H1 (cell line): ENCODE data around the gene HNF1B. TPM values are rescaled to one million over a fixed set of nuclear protein-coding genes. Genes with fewer than 3 reads are reported as not detected.

Experiments
- CTCF ChIA-PET: fragments of 300-600 bp; sonication (Branson Sonifier 250); formaldehyde crosslinking; loops from one replicate; lab custom pipeline; 2021; ENCODE audit not compliant: partially characterized antibody; lab: Charles Lee
- POLR2A ChIA-PET: fragments of 300-600 bp; sonication (Branson Sonifier 250); formaldehyde crosslinking; loops from one replicate; lab custom pipeline; 2021; ENCODE audit warnings: inconsistent platforms; ENCODE audit not compliant: partially characterized antibody; lab: Charles Lee
- DNase-seq, 2 experiments: peaks; one replicate each; pipeline versions ENCODE4 v3.0.0 to v3.0.0-alpha.2; 2010 to 2022; ENCODE audit warnings: low spot score in 2 of 2, low read depth in 1 of 2, mixed read lengths in 1 of 2
- FAIRE-seq: peaks from 2 replicates; lab custom pipeline; 2011; peaks lifted over from hg19 to GRCh38; lab: Jason Lieb, UNC
- H2AFZ ChIP-seq: 2 replicates; pipeline ENCODE4 v1.8.1; 2012; ENCODE audit warnings: low read length, inconsistent platforms
- H2AK5ac ChIP-seq: 2 replicates; pipeline ENCODE4 v1.6.1; 2013; ENCODE audit warnings: low read depth, low read length
- H2BK120ac ChIP-seq: replicated peaks from 2 replicates; pipeline ENCODE3; 2013; ENCODE audit warnings: low read depth, low read length, inconsistent platforms
- H2BK12ac ChIP-seq: 2 replicates; pipeline ENCODE4 v1.6.1; 2013; ENCODE audit warnings: low read depth, low read length
- H2BK15ac ChIP-seq: 2 replicates; pipeline ENCODE4 v1.6.1; 2013; ENCODE audit warnings: low read length
- H2BK20ac ChIP-seq: 2 replicates; pipeline ENCODE4 v1.6.1; 2013; ENCODE audit warnings: low read length
- H2BK5ac ChIP-seq: 2 replicates; pipeline ENCODE4 v1.6.1; 2013; ENCODE audit warnings: low read depth, low read length
- H3K14ac ChIP-seq: 2 replicates; pipeline ENCODE4 v1.6.1; 2013; ENCODE audit warnings: inconsistent platforms; ENCODE audit not compliant: insufficient read length
- H3K18ac ChIP-seq: 2 replicates; pipeline ENCODE4 v1.6.1; 2013; ENCODE audit warnings: low read length; ENCODE audit errors: extremely low read depth
- H3K23ac ChIP-seq: 2 replicates; pipeline ENCODE4 v1.6.1; 2013; ENCODE audit warnings: inconsistent platforms; ENCODE audit not compliant: insufficient read length
- H3K23me2 ChIP-seq: 2 replicates; pipeline ENCODE4 v1.6.1; 2013; ENCODE audit warnings: low read depth, low read length
- H3K27ac ChIP-seq: 2 replicates; pipeline ENCODE4 v1.6.1; 2011; ENCODE audit warnings: low read depth, low read length, inconsistent platforms
- H3K27me3 ChIP-seq, 4 experiments: replicated peaks in 1 of 4; 1 replicate in 1 of 4; 2 replicates in 3 of 4; pipeline versions ENCODE4 v1.6.1 to v1.8.1; 2011 to 2013; ENCODE audit warnings: low read length in 3 of 4, mild to moderate bottlenecking in 3 of 4, inconsistent platforms in 2 of 4, mixed read lengths in 2 of 4, moderate library complexity in 1 of 4; ENCODE audit not compliant: control insufficient read depth in 3 of 4, insufficient read depth in 3 of 4; ENCODE audit errors: extremely low read depth in 1 of 4
- H3K36me3 ChIP-seq, 4 experiments: 2 replicates each; pipeline versions ENCODE4 v1.6.1 to v1.8.1; 2011 to 2013; ENCODE audit warnings: mild to moderate bottlenecking in 4 of 4, low read length in 3 of 4, moderate library complexity in 2 of 4, control low read depth in 1 of 4, inconsistent platforms in 1 of 4; ENCODE audit not compliant: insufficient read depth in 4 of 4, control insufficient read depth in 2 of 4
- H3K4ac ChIP-seq: replicated peaks from 2 replicates; pipeline ENCODE3; 2013; ENCODE audit warnings: low read length, low read depth, mixed read lengths, inconsistent platforms; ENCODE audit not compliant: insufficient read length
- H3K4me1 ChIP-seq, 4 experiments: replicated peaks in 1 of 4; 1 replicate in 1 of 4; 2 replicates in 3 of 4; pipeline versions ENCODE4 v1.6.1 to v1.8.1; 2011 to 2013; ENCODE audit warnings: low read length in 3 of 4, inconsistent platforms in 2 of 4, mixed read lengths in 1 of 4; ENCODE audit not compliant: insufficient read depth in 4 of 4, control insufficient read depth in 3 of 4
- H3K4me2 ChIP-seq, 2 experiments: 2 replicates each; pipeline versions ENCODE4 v1.6.1 to v1.8.1; 2011 to 2013; ENCODE audit warnings: low read depth in 2 of 2, low read length in 2 of 2, control low read depth in 1 of 2, inconsistent platforms in 1 of 2, mild to moderate bottlenecking in 1 of 2; ENCODE audit not compliant: insufficient read depth in 1 of 2
- H3K4me3 ChIP-seq, 4 experiments: fragments of 200-600, 300-600 bp in 1 of 4; sonication (generic), shearing (Covaris generic), sonication (Bioruptor Twin) in 1 of 4; 2 replicates each; pipeline versions ENCODE4 v1.5.1 to v1.8.1; 2011 to 2016; ENCODE audit warnings: low read length in 4 of 4, low read depth in 3 of 4, control low read depth in 2 of 4, inconsistent platforms in 2 of 4, mild to moderate bottlenecking in 2 of 4, mixed read lengths in 1 of 4, moderate library complexity in 1 of 4; ENCODE audit not compliant: insufficient read depth in 2 of 4; ENCODE audit errors: extremely low read depth in 1 of 4
- H3K56ac ChIP-seq: replicated peaks from 2 replicates; pipeline ENCODE3; 2013; ENCODE audit warnings: low read depth, mild to moderate bottlenecking, mixed read lengths, low read length, inconsistent platforms; ENCODE audit not compliant: insufficient read length
- H3K79me1 ChIP-seq: 2 replicates; pipeline ENCODE4 v1.6.1; 2013; ENCODE audit warnings: low read depth, low read length, control low read depth
- H3K79me2 ChIP-seq, 2 experiments: 2 replicates each; pipeline versions ENCODE4 v1.6.1 to v1.8.1; 2012 to 2013; ENCODE audit warnings: low read length in 2 of 2, mild to moderate bottlenecking in 2 of 2, inconsistent platforms in 1 of 2; ENCODE audit not compliant: insufficient read depth in 2 of 2, control insufficient read depth in 1 of 2
- H3K9ac ChIP-seq, 4 experiments: replicated peaks in 1 of 4; 1 replicate in 1 of 4; 2 replicates in 3 of 4; pipeline versions ENCODE4 v1.6.1 to v1.8.1; 2011 to 2013; ENCODE audit warnings: low read depth in 3 of 4, low read length in 3 of 4, control low read depth in 2 of 4, mild to moderate bottlenecking in 2 of 4, moderate library complexity in 2 of 4, inconsistent platforms in 1 of 4; ENCODE audit errors: extremely low read depth in 1 of 4
- H3K9me3 ChIP-seq, 2 experiments: 2 replicates each; pipeline versions ENCODE4 v1.6.1 to v1.8.1; 2012 to 2013; ENCODE audit warnings: mild to moderate bottlenecking in 2 of 2, moderate library complexity in 2 of 2, control low read depth in 1 of 2, inconsistent platforms in 1 of 2, low read depth in 1 of 2, low read length in 1 of 2, mixed read lengths in 1 of 2; ENCODE audit not compliant: insufficient read depth in 2 of 2
- H4K20me1 ChIP-seq, 2 experiments: replicated peaks in 1 of 2; 2 replicates each; pipeline versions ENCODE3 to v1.8.1; 2011 to 2013; ENCODE audit warnings: inconsistent platforms in 2 of 2, low read length in 2 of 2, mild to moderate bottlenecking in 1 of 2; ENCODE audit not compliant: insufficient read depth in 2 of 2, control insufficient read depth in 1 of 2
- H4K5ac ChIP-seq: 2 replicates; pipeline ENCODE4 v1.6.1; 2013; ENCODE audit warnings: low read length, low read depth, mixed read lengths, inconsistent platforms; ENCODE audit not compliant: insufficient read length
- H4K8ac ChIP-seq: 2 replicates; pipeline ENCODE4 v1.8.0; 2013; ENCODE audit warnings: mild to moderate bottlenecking, moderate library complexity, low read length, inconsistent platforms; ENCODE audit not compliant: insufficient read depth; ENCODE audit errors: extremely low read depth
- H4K91ac ChIP-seq: replicated peaks from 2 replicates; pipeline ENCODE3; 2013; ENCODE audit warnings: low read length, mixed read lengths, inconsistent platforms; ENCODE audit not compliant: insufficient read length
- JUN ChIP-seq: IDR thresholded peaks from 2 replicates; pipeline ENCODE4 v1.6.1; 2011; ENCODE audit warnings: low read depth, mild to moderate bottlenecking, improper control_type of control experiment, low read length
- RNF2 ChIP-seq: fragments of 200-900, 300-1000 bp; sonication (generic); IDR thresholded peaks from 2 replicates; pipeline ENCODE4 v1.7.1; 2016; ENCODE audit warnings: borderline replicate concordance, low read depth, mild to moderate bottlenecking, antibody characterized with exemption, low read length; ENCODE audit not compliant: poor library complexity, severe bottlenecking; ENCODE audit errors: missing control alignments
- TAF1 ChIP-seq: IDR thresholded peaks from 2 replicates; pipeline ENCODE4 v1.6.1; 2011; ENCODE audit warnings: mild to moderate bottlenecking, low read depth, low read length
- WGBS, 2 experiments: shearing (Covaris generic) in 1 of 2; methylation state at CpG; one replicate each; pipeline versions ENCODE4 v1.1.6 to v1.1.7; 2013 to 2015; ENCODE audit warnings: low lambda C conversion rate in 2 of 2, mixed read lengths in 2 of 2, inconsistent platforms in 1 of 2, low coverage in 1 of 2, missing lambda C conversion rate in 1 of 2; ENCODE audit not compliant: insufficient replicate concordance in 2 of 2, insufficient coverage in 1 of 2, insufficient read length in 1 of 2; ENCODE audit errors: extremely low coverage in 1 of 2, missing lambda C conversion rate in 1 of 2; 5-methylcytosine and 5-hydroxymethylcytosine counted together
- polyA plus RNA-seq, 7 experiments: library from polyadenylated mRNA; depleted of rRNA in 3 of 7; stranded (reverse) in 5 of 7; unstranded in 2 of 7; fragments of >200 nt in 5 of 7; fragments of 200-250 nt in 2 of 7; gene quantifications; 1 replicate in 5 of 7; 2 replicates in 1 of 7; 4 replicates in 1 of 7; pipeline versions ENCODE4 v1.2.1 to v1.2.3, GENCODE V29; 2011 to 2013; ENCODE audit warnings: missing spikeins in 2 of 7, mixed read lengths in 2 of 7
- total RNA-seq: library from RNA; stranded (reverse); fragmentation: NEBNext Ultra II Directional; extraction: Animal tissue kit (Norgen Biotek cat#: 25700); gene quantifications from 2 replicates; pipeline ENCODE4 v1.2.1, GENCODE V29; 2021

HNF1B gene
- total and polyA plus RNA-seq, 2 of the 8 experiments (the other 6 are each of a cell fraction or from before 2014, with no cell fraction given): 0.13 to 0.30 TPM

DNA sequence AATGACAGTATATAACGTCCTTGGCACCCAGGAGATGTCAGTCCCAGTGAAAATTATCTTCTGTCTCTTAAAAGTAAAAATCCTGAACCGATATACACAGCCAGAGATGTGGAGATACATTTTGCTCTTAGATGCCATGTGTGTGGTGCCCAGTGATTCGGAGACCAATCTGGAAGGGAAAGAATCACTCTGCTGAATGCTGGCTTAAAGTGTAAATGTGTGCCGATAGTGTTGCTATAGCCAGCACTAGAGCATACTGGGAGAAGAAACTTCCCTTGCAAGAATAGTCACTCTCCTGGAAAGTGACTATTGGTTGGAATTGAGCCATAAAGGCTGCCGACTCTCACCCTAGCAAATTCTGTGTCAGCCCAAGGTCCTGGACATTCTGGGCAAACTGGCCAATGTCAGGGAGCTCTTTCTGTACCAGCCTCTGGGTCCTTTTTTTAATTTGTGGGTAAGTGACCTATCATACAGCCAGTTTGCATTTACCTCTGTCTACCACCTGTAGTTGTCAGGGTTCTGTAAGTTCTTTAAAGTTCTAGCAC, 44.2 kb upstream of the HNF1B start:
- no peak overlapping the region for H4K8ac ChIP-seq
- no peak overlapping the region for H3K18ac ChIP-seq
- no peaks in the 10 kb centered on the region for H3K27me3 ChIP-seq
- no peak overlapping the region for H2BK15ac ChIP-seq
- no peak overlapping the region for H3K27ac ChIP-seq
- H4K5ac ChIP-seq: no peak overlapping the region
- H3K4ac ChIP-seq: no peak overlapping the region
- no peaks in the 10 kb centered on the region for H3K79me2 ChIP-seq
- 84% methylated on average over 5 of the region's 5 CpGs; no CpG with 5 or more reads in 1 of the 2 experiments for WGBS, 2 experiments
- no peak overlapping the region for H3K4me3 ChIP-seq
- no peak overlapping the region for H4K91ac ChIP-seq
- H2BK20ac ChIP-seq: no peak overlapping the region
- no peak overlapping the region for H3K14ac ChIP-seq
- no peak overlapping the region for H3K4me2 ChIP-seq
- no peak overlapping the region for H2AFZ ChIP-seq
- H3K79me1 ChIP-seq: no peaks in the 10 kb centered on the region
- H2BK12ac ChIP-seq: no peak overlapping the region
- no peak overlapping the region for H2AK5ac ChIP-seq
- no peak overlapping the region for H3K9ac ChIP-seq
- no peak overlapping the region for H3K23ac ChIP-seq
- POLR2A ChIA-PET: no interaction called here
- DNase-seq: no peak
- H3K9me3 ChIP-seq: no peaks in the 10 kb centered on the region
- H3K23me2 ChIP-seq: no peaks in the 10 kb centered on the region
- H3K4me1 ChIP-seq: no peaks in the 10 kb centered on the region
- TF ChIP-seq JUN (no peak), TAF1 (no peak), RNF2 (no peak)
- TF ChIP-seq, all 59 proteins: peak for 0
- no peak for FAIRE-seq
- CTCF ChIA-PET: interaction anchor here (2.3 kb wide), 1 partner anchor 18 kb away, joined by 8 read pairs; no protein-coding TSS in a partner anchor
- Histone ChIP-seq H3K56ac (no peak overlapping the region), H2BK5ac (no peak overlapping the region), H2BK120ac (no peak overlapping the region), H3K36me3 (no peaks in the 10 kb centered on the region), H4K20me1 (no peaks in the 10 kb centered on the region)
